Thoracic aorta (tissue), 2 donors: ENCODE measurements around the gene CEBPA. TPM values are rescaled to one million over a fixed set of nuclear protein-coding genes. Genes with fewer than 3 reads are reported as not detected.
A peak's percentile ranks its signal among the peaks of the same experiment; 100 is the strongest.
"Not testable (repeated sequence)": the region's sequence is repeated elsewhere in the genome, so short reads cannot be mapped to it uniquely, and the experiment has no call there.

Experiments used
- ATAC-seq: fragments of 150-250 bp; one replicate; pipeline ENCODE4 v1.8.0; 2017; ENCODE audit warnings: low read depth; ENCODE audit not compliant: insufficient number of reproducible peaks, low FRiP score
- DNase-seq: peaks from one replicate; pipeline ENCODE4 v3.0.0-alpha.2; 2020; ENCODE audit warnings: low spot score
- H3K27ac ChIP-seq, 2 donors: fragments of 200-600 bp; sonication (generic); 1 replicate in 1 of 2; 2 replicates in 1 of 2; pipeline ENCODE4 v1.5.1; 2016; ENCODE audit warnings: mild to moderate bottlenecking in 2 of 2, moderate library complexity in 2 of 2
- H3K27me3 ChIP-seq: fragments of 200-600 bp; sonication (generic); replicated peaks from 2 replicates; pipeline ENCODE4 v1.6.0; 2016; ENCODE audit warnings: mild to moderate bottlenecking; ENCODE audit not compliant: insufficient read depth
- H3K36me3 ChIP-seq: fragments of 200-600 bp; sonication (generic); one replicate; pipeline ENCODE4 v1.5.1; 2016
- H3K4me1 ChIP-seq, 2 donors: fragments of 200-600 bp; sonication (generic); 1 replicate in 1 of 2; 2 replicates in 1 of 2; pipeline versions ENCODE4 v1.5.1 to v1.6.0; 2016; ENCODE audit warnings: low read depth in 2 of 2, mild to moderate bottlenecking in 1 of 2; ENCODE audit not compliant: control insufficient read depth in 1 of 2
- H3K4me3 ChIP-seq: fragments of 200-600 bp; sonication (generic); 2 replicates; pipeline ENCODE4 v1.5.1; 2016; ENCODE audit warnings: mild to moderate bottlenecking
- H3K9me3 ChIP-seq: fragments of 200-600 bp; sonication (generic); 2 replicates; pipeline ENCODE4 v1.5.1; 2016
- CTCF ChIP-seq: fragments of 200-600 bp; sonication (generic); IDR thresholded peaks from one replicate; pipeline ENCODE4 v1.5.1; 2019; ENCODE audit warnings: antibody characterized with exemption
- total RNA-seq, 2 donors: library from RNA; depleted of rRNA; stranded (reverse); fragments of >200 nt; gene quantifications; one replicate each; pipeline versions ENCODE4 v1.1.0 to v1.2.3, GENCODE V29; 2016

CEBPA gene
- total RNA-seq, 2 donors from 2014 or later: 4.7 to 4.9 TPM

GRCh38 chr19:33296488-33296971, 5.8 kb downstream of the CEBPA start:
- DNase-seq (no peak), ATAC-seq (no peak)
- Histone ChIP-seq H3K27ac (no peak overlapping the region), H3K36me3 (no peaks in the 10 kb centered on the region), H3K4me3 (no peak overlapping the region), H3K27me3 (no peaks in the 10 kb centered on the region), H3K9me3 (no peaks in the 10 kb centered on the region), H3K4me1 (peaks cover 11 to 32% of the 10 kb centered on the region in 2 donors)
- no peak for TF ChIP-seq CTCF

GRCh38 chr19:33295621-33296487, 6.5 kb downstream of the CEBPA start:
- no peak overlapping the region for H3K4me3 ChIP-seq
- no peak overlapping the region for H3K27ac ChIP-seq
- DNase-seq (no peak), ATAC-seq (no peak)
- no peaks in the 10 kb centered on the region for H3K9me3 ChIP-seq
- H3K36me3 ChIP-seq: no peaks in the 10 kb centered on the region
- TF ChIP-seq CTCF: no peak
- H3K27me3 ChIP-seq: no peaks in the 10 kb centered on the region
- peaks cover 7 to 26% of the 10 kb centered on the region in 2 donors for H3K4me1 ChIP-seq

GRCh38 chr19:33295046-33295445, 7.3 kb downstream of the CEBPA start:
- not testable (repeated sequence) for H3K4me3 ChIP-seq, H3K36me3 ChIP-seq, ATAC-seq, DNase-seq, H3K9me3 ChIP-seq, H3K27me3 ChIP-seq, H3K27ac ChIP-seq
- H3K4me1 ChIP-seq: peaks cover 7 to 18% of the 10 kb centered on the region in 2 donors

- Histone ChIP-seq H3K36me3 (no peaks in the 10 kb centered on the region), H3K4me3 (no peak overlapping the region), H3K9me3 (no peaks in the 10 kb centered on the region), H3K27ac (no peak overlapping the region), H3K27me3 (no peaks in the 10 kb centered on the region), H3K4me1 (peaks cover 7 to 14% of the 10 kb centered on the region in 2 donors)
- ATAC-seq (no peak), DNase-seq (no peak)
- no peak for TF ChIP-seq CTCF
Measured at GRCh38 chr19:33294058-33294798, 8.1 kb downstream of the CEBPA start.

GRCh38 chr19:33293255-33294057, 8.9 kb downstream of the CEBPA start:
- Histone ChIP-seq H3K4me3 (peak overlapping the region; percentile 45), H3K4me1 (peaks cover 7 to 14% of the 10 kb centered on the region in 2 donors), H3K9me3 (peaks cover 1% of the 10 kb centered on the region), H3K27ac (no peak overlapping the region), H3K36me3 (no peaks in the 10 kb centered on the region), H3K27me3 (no peaks in the 10 kb centered on the region)
- peak; percentile 49 for ATAC-seq
- TF ChIP-seq CTCF: no peak
- DNase-seq: no peak
